Measurements from ENCODE around the gene VSIG4. TPM values are rescaled to one million over a fixed set of nuclear protein-coding genes. Genes with fewer than 3 reads are reported as not detected.

Gene VSIG4
- total RNA-seq, 1 donor from 2014 or later: 569 TPM

- no peaks in the 10 kb centered on the region for H3K36me3 ChIP-seq
- H3K9me3 ChIP-seq: no peaks in the 10 kb centered on the region
- H3K27ac ChIP-seq: no peak overlapping the region
- no peak for TF ChIP-seq CTCF (IDR thresholded peaks at IDR 0.05)
- no peak for DNase-seq
- H3K4me1 ChIP-seq: no peaks in the 10 kb centered on the region
- peak; percentile 59 to 66 for ATAC-seq
- intact Hi-C loops (cut with DNase I): no loop called here
- H3K27me3 ChIP-seq (ENCODE audit: low read depth): no peaks in the 10 kb centered on the region
- H3K4me3 ChIP-seq: no peak overlapping the region
Measured at GRCh38 chrX:66046612-66047235, 6.8 kb upstream of the VSIG4 start.

GRCh38 chrX:66045894-66046293, 6.0 kb upstream of the VSIG4 start:
- no peak overlapping the region for H3K4me3 ChIP-seq
- H3K4me1 ChIP-seq: no peaks in the 10 kb centered on the region
- no peaks in the 10 kb centered on the region for H3K36me3 ChIP-seq
- no peak for DNase-seq
- H3K27ac ChIP-seq: no peak overlapping the region
- no peak for ATAC-seq
- intact Hi-C loops (cut with DNase I): no loop called here
- TF ChIP-seq CTCF (IDR thresholded peaks at IDR 0.05): no peak
- no peaks in the 10 kb centered on the region for H3K9me3 ChIP-seq
- no peaks in the 10 kb centered on the region for H3K27me3 ChIP-seq (ENCODE audit: low read depth)

- intact Hi-C loops (cut with DNase I): no loop called here
Measured at GRCh38 chrX:66043584-66043983, 3.7 kb upstream of the VSIG4 start.

GRCh38 chrX:66042307-66043077, 2.6 kb upstream of the VSIG4 start:
- no peak overlapping the region for H3K27ac ChIP-seq
- TF ChIP-seq CTCF (IDR thresholded peaks at IDR 0.05): no peak
- no peaks in the 10 kb centered on the region for H3K9me3 ChIP-seq
- ATAC-seq: no peak
- intact Hi-C loops (cut with DNase I): no loop called here
- H3K4me1 ChIP-seq: no peaks in the 10 kb centered on the region
- no peak for DNase-seq
- H3K36me3 ChIP-seq: no peaks in the 10 kb centered on the region
- H3K27me3 ChIP-seq (ENCODE audit: low read depth): no peaks in the 10 kb centered on the region
- no peak overlapping the region for H3K4me3 ChIP-seq

More at GRCh38 chrX:66043584-66043983, 3.7 kb upstream of the VSIG4 start:
- H3K36me3 ChIP-seq: no peaks in the 10 kb centered on the region
- H3K4me1 ChIP-seq: no peaks in the 10 kb centered on the region
- H3K4me3 ChIP-seq: no peak overlapping the region
- H3K9me3 ChIP-seq: no peaks in the 10 kb centered on the region
- no peak overlapping the region for H3K27ac ChIP-seq
- no peak for TF ChIP-seq CTCF (IDR thresholded peaks at IDR 0.05)
- DNase-seq: no peak
- no peaks in the 10 kb centered on the region for H3K27me3 ChIP-seq (ENCODE audit: low read depth)
- no peak for ATAC-seq

- no peak for TF ChIP-seq CTCF (IDR thresholded peaks at IDR 0.05)
- ATAC-seq (peak in 1 of 2 donors; percentile 31), DNase-seq (no peak)
- Histone ChIP-seq H3K27ac (no peak overlapping the region), H3K27me3 (ENCODE audit: low read depth) (no peaks in the 10 kb centered on the region), H3K9me3 (no peaks in the 10 kb centered on the region), H3K4me1 (no peaks in the 10 kb centered on the region), H3K36me3 (no peaks in the 10 kb centered on the region), H3K4me3 (peak overlapping the region; percentile 14)
- intact Hi-C loops (cut with DNase I): no loop called here
Measured at GRCh38 chrX:66038115-66038514, 1.8 kb downstream of the VSIG4 start.

All from lower lobe of right lung (tissue), 2 donors.